CD4-positive, alpha-beta T cell treated with Interleukin-10 for 1 hour (primary cell): ENCODE measurements around the gene FARS2.
"Not testable (repeated sequence)": the region's sequence is repeated elsewhere in the genome, so short reads cannot be mapped to it uniquely, and the experiment has no call there.

ENCODE experiments used
- DNase-seq: peaks from one replicate; pipeline ENCODE4 v3.0.0-alpha.2; 2020

FARS2 gene

DNA sequence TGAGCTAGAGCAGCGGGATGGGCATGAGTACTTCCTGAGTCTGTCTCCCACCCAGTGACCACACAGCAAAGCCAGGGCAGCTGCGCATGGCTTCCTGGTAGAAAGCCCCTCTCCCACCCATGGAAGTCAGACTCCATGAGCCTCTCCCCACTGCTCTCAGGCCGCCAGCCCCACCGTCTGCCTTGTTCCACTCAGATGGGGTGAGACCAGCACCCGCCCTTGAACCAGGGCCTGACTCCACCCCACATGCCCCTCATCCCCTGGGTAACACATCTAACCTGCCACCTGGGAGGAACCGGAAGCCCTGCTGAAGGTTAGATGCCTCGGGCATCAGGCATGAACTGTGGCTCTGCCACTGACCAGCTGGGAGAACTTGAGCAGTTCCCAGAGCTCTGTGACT, 517.6 kb downstream of the FARS2 start:
- DNase-seq = no peak

DNA sequence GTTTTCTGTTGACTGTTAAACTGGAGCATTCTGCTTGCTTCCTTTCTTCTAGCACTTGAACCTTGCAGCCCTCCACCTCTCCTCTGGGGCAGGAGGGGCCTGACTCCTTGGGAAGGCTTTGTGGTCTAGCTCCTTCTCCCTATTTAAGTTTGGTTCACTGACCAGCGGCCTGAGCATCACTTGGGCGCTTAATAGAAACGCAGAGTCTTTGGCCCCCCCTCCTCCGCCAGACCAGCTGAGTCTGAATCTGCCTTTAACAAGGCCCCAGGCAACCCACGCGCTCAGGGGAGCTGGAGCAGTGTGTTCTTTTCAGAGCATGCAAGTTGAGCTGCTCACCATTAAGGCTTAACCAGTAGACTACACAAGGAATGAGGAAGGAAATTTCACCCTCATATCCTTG, 519.7 kb downstream of the FARS2 start:
- no peak for DNase-seq

DNA sequence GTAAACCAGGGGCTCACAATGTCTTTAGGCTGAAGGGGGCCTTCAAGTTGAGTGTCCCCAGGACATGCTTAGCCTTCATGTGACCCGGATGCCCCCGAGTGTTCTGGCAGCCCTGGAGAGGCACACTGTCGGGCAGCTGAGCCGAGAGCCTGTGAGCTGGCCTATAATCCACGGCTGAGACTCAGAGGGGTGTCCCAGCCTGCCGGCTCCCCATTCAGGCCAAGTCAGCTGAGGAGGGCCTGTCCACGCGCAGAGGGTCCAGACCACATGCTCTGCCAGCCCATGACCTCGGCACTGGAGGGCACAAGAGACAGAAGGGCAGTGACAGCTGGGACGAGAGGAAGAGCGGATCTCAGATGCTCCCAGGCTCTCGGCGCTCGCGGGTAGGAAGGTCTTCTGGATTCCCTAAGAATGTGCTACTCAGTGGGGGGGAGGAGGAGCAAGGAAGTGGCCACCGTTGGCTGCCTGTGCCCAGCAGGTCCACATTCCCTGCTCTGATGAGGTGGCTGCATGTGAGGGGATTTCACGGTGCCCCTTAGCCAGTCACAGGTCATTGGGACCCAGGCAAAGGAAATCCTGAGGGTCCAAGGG, 520.7 kb downstream of the FARS2 start:
- DNase-seq = no peak

DNA sequence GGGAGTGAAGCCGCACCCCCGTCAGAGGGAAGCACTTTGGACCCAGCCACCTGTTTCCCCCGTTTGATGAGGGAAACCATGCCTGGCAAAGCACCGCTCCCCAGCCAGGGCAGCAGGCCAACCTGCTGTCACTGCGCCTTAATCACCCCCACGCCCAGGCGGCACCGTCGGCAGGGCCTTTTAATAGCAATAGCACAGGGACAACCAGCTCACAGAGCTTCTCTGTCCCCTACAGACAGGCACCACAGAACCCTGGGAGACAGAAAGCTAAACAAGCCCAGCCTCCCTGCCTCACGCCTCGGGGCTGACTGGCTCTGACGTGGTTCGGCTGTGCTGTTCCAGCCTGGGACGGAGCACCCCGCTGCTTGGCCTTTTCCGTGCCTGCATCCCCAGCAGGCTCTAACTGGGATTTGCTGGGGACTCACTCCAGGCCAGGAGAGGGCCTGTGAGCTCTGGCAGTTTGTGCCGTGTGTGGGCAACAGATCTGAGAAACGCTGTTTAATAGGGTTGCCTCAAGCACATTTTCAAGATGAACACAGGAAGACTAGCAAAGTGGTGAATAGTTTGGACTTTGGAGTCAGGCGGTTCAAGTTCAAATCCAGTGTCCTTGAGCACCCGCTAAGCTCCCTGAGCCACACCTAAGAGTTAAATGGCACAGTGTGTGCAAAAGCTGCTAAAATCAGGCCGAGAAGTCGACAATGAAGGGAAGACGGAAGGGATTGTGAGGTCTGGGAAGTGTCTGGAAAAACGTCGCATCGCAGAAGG, 521.7 kb downstream of the FARS2 start:
- no peak for DNase-seq

DNA sequence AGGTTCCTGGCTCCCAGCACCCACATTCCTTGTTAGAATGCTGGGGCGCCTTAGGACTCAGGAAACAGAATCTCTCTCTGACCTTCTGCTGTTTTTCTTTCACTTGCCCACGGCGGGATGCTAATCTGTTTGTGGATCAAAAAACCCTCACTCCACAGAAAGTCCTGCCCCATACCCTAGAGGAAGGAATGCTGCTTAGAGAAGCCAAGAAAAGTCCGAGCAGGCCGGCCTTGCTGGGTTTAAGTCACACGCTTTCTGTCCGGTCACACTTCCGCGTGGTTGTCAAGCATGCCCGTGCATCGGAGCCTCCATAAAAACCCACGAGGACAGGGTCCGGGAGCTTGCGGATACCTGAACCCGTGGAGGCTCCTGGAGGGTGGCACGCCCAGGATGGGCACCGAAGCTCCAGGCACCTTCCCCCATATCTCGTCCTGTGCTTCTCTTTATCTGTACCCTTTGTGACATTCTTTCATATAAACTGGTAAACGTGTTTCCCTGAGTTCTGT, 522.3 kb downstream of the FARS2 start:
- no peak for DNase-seq

DNA sequence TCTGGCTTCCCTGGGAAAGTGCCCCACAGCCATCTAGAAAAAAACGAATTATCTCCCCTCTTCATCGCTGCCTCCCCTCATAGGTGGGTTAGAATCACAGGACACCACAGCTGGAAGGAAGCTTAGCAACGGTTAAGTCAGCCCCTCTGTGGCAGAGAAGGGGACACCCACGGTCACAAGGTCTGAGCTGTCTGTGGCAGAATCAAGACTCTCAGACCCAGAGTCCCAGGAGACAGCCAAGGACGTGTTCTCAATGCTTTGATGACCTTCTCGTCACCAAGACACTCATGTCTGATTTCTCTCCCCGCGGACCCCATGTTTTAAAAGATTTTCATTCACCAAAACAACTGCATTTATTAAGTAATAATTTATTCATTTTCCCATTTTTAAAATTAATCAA, 523.9 kb downstream of the FARS2 start:
- no peak for DNase-seq

DNA sequence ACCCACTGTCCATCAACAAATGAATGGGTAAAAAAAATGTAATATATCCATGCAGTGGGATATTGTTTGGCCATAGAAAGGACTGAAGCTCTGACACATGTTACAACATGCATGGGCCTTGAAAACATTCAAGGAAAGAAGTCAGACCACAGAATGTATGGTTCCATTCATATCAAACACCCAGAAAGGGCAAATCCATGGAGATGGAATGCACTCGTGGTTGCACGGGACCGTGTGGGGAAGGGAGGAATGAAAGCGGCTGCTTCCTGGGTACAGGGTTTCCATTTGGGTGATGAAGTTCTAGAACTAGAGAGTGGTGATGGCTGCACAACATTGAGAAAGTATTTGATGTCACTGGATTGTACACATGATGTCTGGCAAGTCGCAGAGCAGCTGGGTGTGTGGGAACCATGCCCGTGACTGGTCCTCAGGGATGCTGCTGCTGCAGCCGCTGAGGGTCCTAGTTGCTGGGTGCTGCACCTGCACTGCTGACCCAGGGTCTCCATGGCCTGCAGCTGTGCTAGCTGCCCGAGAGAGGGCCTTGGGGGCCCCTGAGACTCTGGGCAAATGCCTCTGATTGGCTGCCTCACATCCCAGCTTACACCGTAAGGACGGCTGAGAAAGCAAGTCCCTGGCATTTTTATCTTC, 525.1 kb downstream of the FARS2 start:
- DNase-seq = no peak

DNA sequence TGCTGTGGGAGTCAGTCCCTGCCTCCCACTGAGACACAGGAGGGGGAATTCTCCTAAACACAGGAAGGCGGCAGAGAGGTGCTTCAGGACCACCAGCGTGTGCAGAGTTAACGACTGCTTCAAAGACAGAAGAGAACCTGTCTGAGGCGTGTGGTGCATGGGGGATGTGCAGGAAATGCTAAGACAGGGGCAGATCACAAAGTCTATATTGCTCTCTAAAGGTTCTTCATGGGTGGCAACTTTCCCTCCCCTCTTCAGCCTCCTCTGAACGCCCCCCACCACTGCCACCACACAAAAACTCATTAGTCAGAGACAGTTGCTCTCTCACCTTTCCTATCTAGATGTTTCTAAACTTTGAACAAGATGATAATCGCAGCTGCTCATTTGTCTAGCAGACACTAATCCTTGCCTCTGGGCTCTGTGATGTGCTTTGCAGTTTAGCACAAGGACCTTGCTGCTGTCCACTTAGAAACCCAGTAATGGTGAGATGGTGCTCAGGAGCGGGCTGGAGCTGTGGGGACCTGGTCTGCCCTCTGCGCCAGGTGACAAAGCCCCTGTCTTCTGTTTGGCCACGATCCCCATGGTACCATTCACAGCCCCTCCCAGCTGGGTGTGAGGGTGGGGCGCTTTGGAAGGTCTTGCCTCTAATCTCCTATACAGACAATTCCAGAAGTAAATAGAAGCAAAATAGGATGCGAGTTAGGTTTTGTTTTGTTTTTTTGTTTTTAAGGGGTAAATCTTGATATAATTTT, 525.8 kb downstream of the FARS2 start:
- no peak for DNase-seq

DNA sequence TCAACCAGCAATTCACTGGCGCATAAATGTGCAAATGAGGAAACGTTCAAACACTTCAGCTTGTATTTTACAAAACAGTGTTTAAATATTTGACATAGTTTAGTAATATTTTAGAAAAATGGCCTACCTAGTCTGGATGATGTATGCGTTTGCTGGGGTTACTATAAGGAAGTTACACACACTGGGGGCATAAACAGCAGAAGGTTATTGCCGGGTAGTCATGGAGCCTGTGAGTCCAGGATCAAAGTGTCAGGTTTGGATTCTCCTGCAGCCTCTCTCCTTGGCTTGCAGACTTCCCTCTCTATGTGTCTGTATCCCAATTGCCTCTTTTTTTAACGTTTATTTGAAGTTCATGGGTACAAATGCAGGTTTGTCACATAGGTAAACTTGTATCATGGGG, 528.1 kb downstream of the FARS2 start:
- DNase-seq = not testable (repeated sequence)

DNA sequence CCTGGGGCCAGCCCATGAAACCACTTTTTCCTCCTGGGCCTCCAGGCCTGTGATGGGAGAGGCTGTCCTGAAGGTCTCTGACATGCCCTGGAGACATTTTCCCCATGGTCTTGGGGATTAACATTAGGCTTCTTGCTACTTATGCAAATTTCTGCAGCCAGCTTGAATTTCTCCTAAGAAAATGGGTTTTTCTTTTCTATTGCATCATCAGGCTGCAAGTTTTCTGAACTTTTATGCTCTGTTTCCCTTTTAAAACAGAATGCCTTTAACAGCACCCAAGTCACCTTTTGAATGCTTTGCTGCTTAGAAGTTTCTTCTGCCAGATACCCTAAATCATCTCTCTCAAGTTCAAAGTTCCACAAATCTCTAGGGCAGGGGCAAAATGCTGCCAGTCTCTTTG, 535.2 kb downstream of the FARS2 start:
- DNase-seq = not testable (repeated sequence)

DNA sequence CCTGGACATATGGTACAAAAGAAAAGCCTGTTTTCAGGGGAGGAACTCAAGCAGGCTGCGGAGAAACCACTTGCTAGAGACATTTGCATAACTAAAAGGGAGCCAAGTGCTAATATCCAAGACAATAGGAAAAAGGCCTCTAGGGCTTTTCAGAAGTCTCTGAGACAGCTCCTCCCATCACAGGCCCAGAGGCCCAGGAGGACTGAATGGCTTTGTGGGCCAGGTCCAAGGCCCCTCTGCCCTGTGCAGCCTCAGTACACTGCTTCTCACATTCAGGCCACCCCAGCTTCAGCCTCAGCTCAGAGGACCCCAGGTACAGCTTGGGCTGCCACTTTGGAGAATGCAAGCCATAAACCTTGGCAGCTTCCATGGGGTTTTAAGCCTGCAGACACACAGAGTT, 545.1 kb downstream of the FARS2 start:
- not testable (repeated sequence) for DNase-seq

DNA sequence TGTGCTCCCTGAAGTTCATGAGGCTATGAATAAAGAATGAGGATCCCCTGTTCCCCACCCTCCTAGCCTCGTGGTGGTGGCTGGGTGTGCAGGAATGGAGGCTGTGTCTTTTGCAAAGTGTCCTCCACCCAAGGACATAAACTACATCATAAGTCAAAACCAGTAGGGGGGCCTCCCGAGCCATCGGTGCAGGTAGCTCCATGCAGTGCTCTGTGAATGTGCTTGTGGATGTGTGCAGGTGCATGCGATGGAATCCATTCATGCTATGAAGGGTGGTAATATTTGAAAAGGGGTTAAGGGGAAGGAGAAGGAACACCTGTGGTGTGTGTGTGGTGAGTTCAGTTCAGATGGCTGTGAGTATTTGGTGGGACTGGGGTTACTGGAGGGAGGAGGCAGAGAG, 548.1 kb downstream of the FARS2 start:
- peak; percentile 15 for DNase-seq

DNA sequence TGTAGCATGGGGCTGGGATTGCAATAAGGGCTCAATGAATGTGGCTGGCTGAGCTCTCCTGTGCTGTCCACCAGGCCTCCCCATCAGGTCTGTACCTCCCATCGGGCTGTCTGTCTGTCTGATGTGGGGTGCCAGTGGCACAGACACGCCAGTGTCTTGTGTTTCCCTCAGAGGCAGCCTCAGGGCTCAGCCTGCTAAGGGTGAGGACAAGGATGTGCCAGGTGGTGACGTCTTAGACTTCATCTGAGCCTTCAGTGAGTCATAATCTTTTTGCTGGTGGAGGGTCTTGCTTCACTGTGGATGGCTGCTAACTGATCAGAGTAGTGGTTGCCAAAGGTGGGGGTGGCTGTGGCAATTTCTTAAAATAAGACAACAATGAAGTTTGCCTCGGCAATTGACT, 550.7 kb downstream of the FARS2 start:
- DNase-seq = no peak

DNA sequence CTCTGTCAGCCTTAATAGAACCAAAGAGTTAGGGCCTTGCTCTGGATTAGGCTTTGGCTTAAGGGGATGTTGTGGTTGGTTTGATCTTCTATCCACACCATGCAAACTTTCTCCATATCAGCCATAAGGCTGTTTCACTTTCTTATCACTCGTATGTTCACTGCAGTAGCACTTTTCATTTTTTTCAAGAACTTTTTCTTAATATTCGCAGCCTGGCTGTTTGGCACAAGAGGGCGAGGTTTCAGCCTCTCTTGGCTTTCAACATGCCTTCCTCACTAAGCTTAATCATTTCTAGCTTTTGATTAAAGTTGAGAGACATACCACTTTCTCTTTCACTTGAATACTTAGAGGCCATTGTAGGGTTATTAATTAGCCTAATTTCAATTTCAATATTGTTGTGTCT, 552.3 kb downstream of the FARS2 start:
- peak; percentile 12 for DNase-seq

DNA sequence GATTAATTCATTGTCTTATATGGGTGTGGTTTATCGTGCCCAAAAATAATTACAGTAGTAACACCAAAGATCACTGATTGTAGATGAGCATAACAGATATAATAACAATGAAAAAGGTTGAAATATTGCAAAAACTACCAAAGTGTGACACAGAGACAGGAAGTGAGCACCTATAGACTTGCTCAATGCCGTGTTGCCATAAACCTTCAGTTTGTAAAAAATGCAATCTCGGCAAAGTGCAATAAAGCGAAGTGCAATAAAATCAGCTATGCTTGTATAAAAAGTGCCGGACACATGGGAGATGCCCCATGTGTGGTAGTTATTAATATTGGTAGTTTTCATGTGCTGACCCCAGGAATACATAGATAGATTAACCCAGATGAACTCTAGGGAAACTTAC, 552.8 kb downstream of the FARS2 start:
- DNase-seq = no peak

DNA sequence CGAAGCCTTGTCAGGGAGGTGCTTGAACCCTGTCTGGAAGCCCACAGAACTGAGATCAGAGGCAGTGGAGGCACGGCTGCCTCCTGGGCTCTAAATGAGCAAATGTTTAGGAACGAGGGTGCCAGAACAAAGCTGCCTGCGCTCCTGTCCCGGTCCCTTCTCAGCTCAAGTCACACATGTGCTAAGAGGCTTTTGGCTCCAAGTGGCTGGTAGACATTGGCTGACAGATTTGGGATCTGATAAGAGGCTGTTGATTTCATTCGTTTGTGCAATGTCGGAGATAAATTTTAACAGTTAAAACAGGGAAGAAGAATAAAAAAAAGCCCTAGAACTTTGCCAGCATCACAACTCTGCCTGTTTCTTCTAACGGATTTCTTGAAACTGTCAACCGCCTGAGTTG, 553.6 kb downstream of the FARS2 start:
- DNase-seq = no peak

DNA sequence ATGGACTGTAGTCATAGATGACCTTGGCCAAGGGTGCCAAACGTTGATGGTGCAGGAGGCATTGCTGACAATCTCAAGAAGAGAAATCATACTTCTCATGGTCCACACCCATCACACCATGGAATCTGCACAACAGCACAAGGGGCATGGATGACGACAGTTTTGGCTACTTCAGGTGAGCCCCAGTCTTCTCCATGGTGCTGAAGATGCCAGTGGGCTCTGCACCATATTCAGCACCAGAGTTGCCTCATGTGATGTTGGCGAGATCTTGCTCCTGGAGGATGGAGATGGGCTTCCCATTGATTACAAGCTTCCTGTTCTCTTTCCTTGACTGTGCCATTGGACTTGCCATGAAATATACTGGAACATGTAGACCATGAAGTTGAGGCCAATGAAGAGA, 556.6 kb downstream of the FARS2 start:
- DNase-seq = no peak

DNA sequence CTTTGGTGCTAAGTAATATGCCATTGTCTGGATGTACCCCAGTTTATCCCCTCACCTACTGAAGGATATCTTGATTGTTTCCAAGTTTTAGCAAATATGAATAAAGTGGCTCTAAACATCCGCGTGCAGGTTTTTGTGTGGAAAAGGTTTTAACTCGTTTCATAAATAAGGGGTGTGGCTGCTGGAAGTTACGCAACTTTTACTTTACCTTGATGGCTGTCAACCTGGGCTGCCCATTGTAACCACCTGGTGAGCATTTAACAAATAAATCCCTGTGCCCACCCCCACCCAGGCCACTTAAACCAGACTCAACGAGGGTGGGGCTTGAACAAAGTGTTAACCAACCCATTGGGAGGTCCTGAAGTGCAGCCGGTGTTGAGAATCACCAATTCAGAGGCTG, 557.6 kb downstream of the FARS2 start:
- DNase-seq = no peak
